Measurements from ENCODE around the gene PARL. TPM values are rescaled to one million over a fixed set of nuclear protein-coding genes. Genes with fewer than 3 reads are reported as not detected.

The PARL gene
- total and polyA plus RNA-seq, 2 donors (not counting 3 experiments of a cell fraction or from before 2014, with no cell fraction given): 38.8 to 48.1 TPM

GRCh38 chr3:183797996-183798395 lies 86.7 kb downstream of the PARL start:
- no peaks in the 10 kb centered on the region for H3K27me3 ChIP-seq (ENCODE audit: control insufficient read depth in 2 of 2, insufficient read depth in 2 of 2, low read length in 2 of 2)
- H3K4me1 ChIP-seq (ENCODE audit: control insufficient read depth, extremely low read depth, insufficient read depth, low read length): no peaks in the 10 kb centered on the region
- FAIRE-seq (no peak), DNase-seq (ENCODE audit: low read depth, low spot score) (no peak)
- no peak overlapping the region for H2AFZ ChIP-seq (ENCODE audit: low read depth, low read length)
- H4K20me1 ChIP-seq (replicated peaks; ENCODE audit: control insufficient read depth, extremely low read depth, insufficient read depth, low read length): no peaks in the 10 kb centered on the region
- no peaks in the 10 kb centered on the region for H3K9me1 ChIP-seq (replicated peaks; ENCODE audit: control insufficient read depth, extremely low read depth, insufficient read depth, low read length)
- no peak for TF ChIP-seq CTCF (IDR thresholded peaks at IDR 0.05; ENCODE audit: extremely low read depth in 1 of 2, insufficient read depth in 1 of 2, low read depth in 1 of 2, low read length in 2 of 2)
- TF ChIP-seq POLR2AphosphoS5 (IDR thresholded peaks at IDR 0.05; ENCODE audit: insufficient read depth, low read depth, low read length): no peak
- TF ChIP-seq EZH2 (IDR thresholded peaks at IDR 0.05; ENCODE audit: borderline replicate concordance, low read depth, low read length, severe bottlenecking): no peak
- no peak for TF ChIP-seq JUN (IDR thresholded peaks at IDR 0.05; ENCODE audit: borderline replicate concordance, insufficient read depth, insufficient read length, low read depth)
- no peak for TF ChIP-seq POLR2A (IDR thresholded peaks at IDR 0.05; ENCODE audit: low read depth, low read length)
- TF ChIP-seq MYC (IDR thresholded peaks at IDR 0.05; ENCODE audit: low read depth, low read length): no peak
- no peak for TF ChIP-seq MAX (IDR thresholded peaks at IDR 0.05; ENCODE audit: insufficient read depth, insufficient read length)
- no peak for TF ChIP-seq GATA2 (IDR thresholded peaks at IDR 0.05; ENCODE audit: insufficient read depth, insufficient read length, low read depth, low read length)
- no peak for TF ChIP-seq FOS (IDR thresholded peaks at IDR 0.05; ENCODE audit: borderline replicate concordance, insufficient read depth, low read length)
- CTCF ChIA-PET: interaction anchor here (1.5 kb wide), 1 partner anchor 31 kb away, joined by 4 read pairs; no protein-coding TSS in a partner anchor
- peaks cover 22 to 32% of the 10 kb centered on the region in 2 experiments for H3K36me3 ChIP-seq (ENCODE audit: control insufficient read depth in 2 of 2, extremely low read depth in 1 of 2, insufficient read depth in 2 of 2, low read length in 2 of 2)
- no peak overlapping the region for H3K9ac ChIP-seq (replicated peaks; ENCODE audit: extremely low read depth, insufficient read depth, low read length)
- H3K4me2 ChIP-seq (ENCODE audit: insufficient read depth, low read length): no peak overlapping the region
- no TSS peak for BruUV-seq (replicated peaks)
- intact Hi-C loops (cut with micrococcal nuclease) (no loop called here), dilution Hi-C loops (cut with MboI; ENCODE audit: extremely low pct_ligation_motif_present, low sequenced_read_pairs) (no loop called here)
- H3K27ac ChIP-seq (ENCODE audit: insufficient read depth, low read depth, low read length): no peak overlapping the region
- H3K9me3 ChIP-seq (replicated peaks; ENCODE audit: control insufficient read depth, insufficient read depth, low read length): no peaks in the 10 kb centered on the region
- POLR2A ChIA-PET: no interaction called here
- H3K79me2 ChIP-seq (ENCODE audit: control insufficient read depth, insufficient read depth, low read length): no peaks in the 10 kb centered on the region
- H3K4me3 ChIP-seq (replicated peaks in 1 of 3; ENCODE audit: insufficient read depth in 1 of 3, low read depth in 1 of 3, low read length in 3 of 3): no peak overlapping the region

Data from endothelial cell of umbilical vein (primary cell).